CD4-positive, alpha-beta memory T cell (primary cell): ENCODE measurements around the gene TMBIM4. TPM values are rescaled to one million over a fixed set of nuclear protein-coding genes. Genes with fewer than 3 reads are reported as not detected.

Source experiments
- CTCF ChIA-PET: fragments of 350-600 bp; sonication (Branson Sonifier 250); formaldehyde crosslinking; loops from one replicate; lab custom pipeline; 2021; ENCODE audit warnings: inconsistent platforms; ENCODE audit not compliant: partially characterized antibody; lab: Charles Lee
- POLR2A ChIA-PET: fragments of 350-600 bp; sonication (Branson Sonifier 250); formaldehyde crosslinking; loops from one replicate; lab custom pipeline; 2021; ENCODE audit not compliant: partially characterized antibody; lab: Charles Lee
- DNase-seq, 5 donors: peaks; one replicate each; pipeline versions ENCODE4 v3.0.0 to v3.0.0-alpha.2; 2020 to 2022; ENCODE audit warnings: mixed read lengths in 1 of 5
- H3K27ac ChIP-seq: one replicate; pipeline ENCODE4 v1.7.0; 2013; ENCODE audit warnings: low read depth, low read length
- H3K27me3 ChIP-seq: 2 replicates; pipeline ENCODE4 v1.7.0; 2013; ENCODE audit warnings: mild to moderate bottlenecking, low read length, moderate library complexity; ENCODE audit not compliant: insufficient read depth
- H3K36me3 ChIP-seq: 2 replicates; pipeline ENCODE4 v1.7.0; 2013; ENCODE audit warnings: mild to moderate bottlenecking, low read length, moderate library complexity; ENCODE audit not compliant: insufficient read depth
- H3K4me1 ChIP-seq: 2 replicates; pipeline ENCODE4 v1.7.0; 2013; ENCODE audit warnings: mild to moderate bottlenecking, low read length, moderate library complexity; ENCODE audit not compliant: insufficient read depth
- H3K4me3 ChIP-seq, 2 donors: one replicate each; pipeline ENCODE4 v1.7.0; 2013; ENCODE audit warnings: low read length in 2 of 2, mild to moderate bottlenecking in 1 of 2
- H3K9me3 ChIP-seq, 2 donors: one replicate each; pipeline ENCODE4 v1.7.0; 2013; ENCODE audit warnings: low read length in 2 of 2, control low read depth in 1 of 2; ENCODE audit not compliant: control insufficient read depth in 1 of 2
- H3K27ac Mint-ChIP-seq, 7 donors: one replicate each; pipeline ENCODE4 v1.8.0; 2020 to 2021; ENCODE audit warnings: mixed read lengths in 7 of 7, mild to moderate bottlenecking in 6 of 7, inconsistent platforms in 3 of 7, moderate library complexity in 3 of 7
- H3K27me3 Mint-ChIP-seq, 2 donors: one replicate each; pipeline ENCODE4 v1.8.0; 2020 to 2021; ENCODE audit warnings: mixed read lengths in 2 of 2
- H3K36me3 Mint-ChIP-seq, 2 donors: one replicate each; pipeline ENCODE4 v1.8.0; 2020 to 2021; ENCODE audit warnings: mixed read lengths in 2 of 2, inconsistent platforms in 1 of 2, mild to moderate bottlenecking in 1 of 2
- H3K4me1 Mint-ChIP-seq, 4 donors: one replicate each; pipeline ENCODE4 v1.8.0; 2020 to 2021; ENCODE audit warnings: mixed read lengths in 4 of 4, mild to moderate bottlenecking in 1 of 4
- H3K4me3 Mint-ChIP-seq, 8 donors: one replicate each; pipeline ENCODE4 v1.8.0; 2020 to 2021; ENCODE audit warnings: mixed read lengths in 8 of 8, mild to moderate bottlenecking in 7 of 8, moderate library complexity in 6 of 8, inconsistent platforms in 3 of 8
- H3K9me3 Mint-ChIP-seq, 8 donors: one replicate each; pipeline ENCODE4 v1.8.0; 2020 to 2021; ENCODE audit warnings: mixed read lengths in 8 of 8, mild to moderate bottlenecking in 5 of 8, inconsistent platforms in 3 of 8, moderate library complexity in 1 of 8
- intact Hi-C: fragments of 100-400 bp; cut with micrococcal nuclease; formaldehyde crosslinking; loops from one replicate; pipeline ENCODE4 v1.15.1; 2023
- polyA plus RNA-seq, 2 donors: library from polyadenylated mRNA; unstranded; fragments of 300-500 nt; fragmentation: Illumina TruSeq; gene quantifications; one replicate each; pipeline ENCODE4 v1.2.3, GENCODE V29; 2021
- total RNA-seq, 2 experiments: library from RNA; stranded (reverse); gene quantifications; one replicate each; pipeline ENCODE4 v1.2.3, GENCODE V29; 2021

The TMBIM4 gene
- total and polyA plus RNA-seq, 4 experiments from 2014 or later, result 98.5 to 486 (median 196) TPM

- H3K27ac Mint-ChIP-seq, result no peak overlapping the region
- CTCF ChIA-PET, result no interaction called here
These were observed 50.4 kb downstream of the TMBIM4 start for GRCh38 chr12:66119229-66119869.

GRCh38 chr12:66118240-66118891, 51.4 kb downstream of the TMBIM4 start:
- H3K27me3 Mint-ChIP-seq, result peaks cover 0 to 1% of the 10 kb centered on the region in 2 donors
- H3K4me1 Mint-ChIP-seq, result peaks cover 8 to 10% (median 10%) of the 10 kb centered on the region in 4 donors
- ChIA-PET POLR2A (no interaction called here), CTCF (interaction anchor here (1.4 kb wide), 1 partner anchor 10 kb away, joined by 4 read pairs; no protein-coding TSS in a partner anchor)
- H3K4me3 Mint-ChIP-seq, result no peak overlapping the region
- Histone ChIP-seq H3K36me3 (peaks cover 6% of the 10 kb centered on the region), H3K4me3 (no peak overlapping the region), H3K27ac (no peak overlapping the region), H3K4me1 (peaks cover 9% of the 10 kb centered on the region), H3K9me3 (no peaks in the 10 kb centered on the region), H3K27me3 (no peaks in the 10 kb centered on the region)
- H3K27ac Mint-ChIP-seq, result no peak overlapping the region
- H3K9me3 Mint-ChIP-seq, result no peaks in the 10 kb centered on the region
- no peak for DNase-seq
- peaks cover 27 to 32% of the 10 kb centered on the region in 2 donors for H3K36me3 Mint-ChIP-seq
- intact Hi-C loops, result no loop called here

More at GRCh38 chr12:66119229-66119869, 50.4 kb downstream of the TMBIM4 start:
- no peaks in the 10 kb centered on the region for H3K27me3 ChIP-seq
- no peaks in the 10 kb centered on the region for H3K9me3 ChIP-seq
- H3K4me1 ChIP-seq, result peaks cover 9% of the 10 kb centered on the region
- H3K4me3 ChIP-seq, result no peak overlapping the region
- DNase-seq, result no peak
- Mint-ChIP-seq H3K9me3 (no peaks in the 10 kb centered on the region), H3K4me3 (no peak overlapping the region), H3K4me1 (peaks cover 9 to 13% (median 10%) of the 10 kb centered on the region in 4 donors), H3K27me3 (no peaks in the 10 kb centered on the region), H3K36me3 (peaks cover 36 to 42% of the 10 kb centered on the region in 2 donors)
- H3K36me3 ChIP-seq, result peaks cover 16% of the 10 kb centered on the region
- intact Hi-C loops, result no loop called here
- POLR2A ChIA-PET, result interaction anchor here (1.6 kb wide), 1 partner anchor 49 kb away, joined by 5 read pairs; no protein-coding TSS in a partner anchor
- no peak overlapping the region for H3K27ac ChIP-seq

GRCh38 chr12:66117242-66117641, 52.6 kb downstream of the TMBIM4 start:
- no peak for DNase-seq
- Histone ChIP-seq H3K4me3 (no peak overlapping the region), H3K36me3 (peaks cover 3% of the 10 kb centered on the region), H3K27ac (no peak overlapping the region), H3K27me3 (no peaks in the 10 kb centered on the region), H3K4me1 (peaks cover 9% of the 10 kb centered on the region), H3K9me3 (no peaks in the 10 kb centered on the region)
- intact Hi-C loops, result no loop called here
- no peak overlapping the region for H3K27ac Mint-ChIP-seq
- H3K9me3 Mint-ChIP-seq, result no peaks in the 10 kb centered on the region
- peaks cover 18 to 22% of the 10 kb centered on the region in 2 donors for H3K36me3 Mint-ChIP-seq
- peaks cover 8 to 10% (median 9%) of the 10 kb centered on the region in 4 donors for H3K4me1 Mint-ChIP-seq
- H3K4me3 Mint-ChIP-seq, result no peak overlapping the region
- ChIA-PET CTCF (interaction anchor here (1.4 kb wide), 1 partner anchor 9 kb away, joined by 4 read pairs; no protein-coding TSS in a partner anchor), POLR2A (no interaction called here)
- H3K27me3 Mint-ChIP-seq, result peaks cover 0 to 1% of the 10 kb centered on the region in 2 donors

- Histone ChIP-seq H3K27me3 (no peaks in the 10 kb centered on the region), H3K4me3 (no peak overlapping the region), H3K27ac (no peak overlapping the region), H3K4me1 (peaks cover 7% of the 10 kb centered on the region), H3K9me3 (no peaks in the 10 kb centered on the region), H3K36me3 (no peaks in the 10 kb centered on the region)
- Mint-ChIP-seq H3K4me1 (peaks cover 5 to 8% (median 7%) of the 10 kb centered on the region in 4 donors), H3K9me3 (no peaks in the 10 kb centered on the region), H3K36me3 (peaks cover 11 to 12% of the 10 kb centered on the region in 2 donors), H3K27ac (no peak overlapping the region), H3K4me3 (no peak overlapping the region), H3K27me3 (peaks cover 0 to 1% of the 10 kb centered on the region in 2 donors)
- POLR2A ChIA-PET, result no interaction called here
- intact Hi-C loops, result no loop called here
- no peak for DNase-seq
- CTCF ChIA-PET, result no interaction called here
These were observed 54.7 kb downstream of the TMBIM4 start for GRCh38 chr12:66115071-66115600.

- ChIA-PET POLR2A (no interaction called here), CTCF (no interaction called here)
- intact Hi-C loops, result no loop called here
These were observed 56.3 kb downstream of the TMBIM4 start for GRCh38 chr12:66113471-66113870.

GRCh38 chr12:66111605-66112004, 58.2 kb downstream of the TMBIM4 start:
- Histone ChIP-seq H3K27ac (no peak overlapping the region), H3K9me3 (no peaks in the 10 kb centered on the region), H3K27me3 (no peaks in the 10 kb centered on the region), H3K36me3 (no peaks in the 10 kb centered on the region), H3K4me3 (no peak overlapping the region), H3K4me1 (peaks cover 3% of the 10 kb centered on the region)
- Mint-ChIP-seq H3K4me3 (peak overlapping the region in 1 of 8 donors; percentile 25), H3K36me3 (no peaks in the 10 kb centered on the region), H3K27ac (no peak overlapping the region), H3K4me1 (peaks cover 2 to 6% (median 4%) of the 10 kb centered on the region in 4 donors), H3K9me3 (no peaks in the 10 kb centered on the region), H3K27me3 (peaks cover 4 to 8% of the 10 kb centered on the region in 2 donors)
- DNase-seq, result no peak
- intact Hi-C loops, result no loop called here
- POLR2A ChIA-PET, result no interaction called here
- CTCF ChIA-PET, result no interaction called here

More at GRCh38 chr12:66113471-66113870, 56.3 kb downstream of the TMBIM4 start:
- H3K27me3 Mint-ChIP-seq, result peaks cover 0 to 1% of the 10 kb centered on the region in 2 donors
- no peak overlapping the region for H3K27ac ChIP-seq
- H3K9me3 ChIP-seq, result no peaks in the 10 kb centered on the region
- DNase-seq, result no peak
- no peak overlapping the region for H3K27ac Mint-ChIP-seq
- no peak overlapping the region for H3K4me3 Mint-ChIP-seq
- H3K4me1 ChIP-seq, result no peaks in the 10 kb centered on the region
- H3K4me1 Mint-ChIP-seq, result no peaks in the 10 kb centered on the region
- H3K9me3 Mint-ChIP-seq, result no peaks in the 10 kb centered on the region
- H3K27me3 ChIP-seq, result no peaks in the 10 kb centered on the region
- no peak overlapping the region for H3K4me3 ChIP-seq
- H3K36me3 ChIP-seq, result no peaks in the 10 kb centered on the region
- peaks cover 1 to 2% of the 10 kb centered on the region in 2 donors for H3K36me3 Mint-ChIP-seq

GRCh38 chr12:66109056-66109455, 60.7 kb downstream of the TMBIM4 start:
- intact Hi-C loops, result loop anchor here (5.0 kb wide), 1 partner anchor 552 kb away; no protein-coding TSS in a partner anchor

More at GRCh38 chr12:66109056-66109455, 60.7 kb downstream of the TMBIM4 start:
- H3K36me3 Mint-ChIP-seq, result no peaks in the 10 kb centered on the region
- H3K27me3 ChIP-seq, result no peaks in the 10 kb centered on the region
- no peaks in the 10 kb centered on the region for H3K9me3 ChIP-seq
- H3K4me3 ChIP-seq, result no peak overlapping the region
- H3K4me1 Mint-ChIP-seq, result peaks cover 2 to 6% (median 4%) of the 10 kb centered on the region in 4 donors
- peaks cover 7 to 12% of the 10 kb centered on the region in 2 donors for H3K27me3 Mint-ChIP-seq
- H3K36me3 ChIP-seq, result no peaks in the 10 kb centered on the region
- H3K27ac ChIP-seq, result no peak overlapping the region
- POLR2A ChIA-PET, result no interaction called here
- no peak overlapping the region for H3K27ac Mint-ChIP-seq
- no peak overlapping the region for H3K4me3 Mint-ChIP-seq
- peaks cover 3% of the 10 kb centered on the region for H3K4me1 ChIP-seq
- CTCF ChIA-PET, result interaction anchor here (1.9 to 3.0 kb wide), 2 partner anchors 13 to 1218 kb away, joined by 7 to 24 read pairs; no protein-coding TSS in a partner anchor
- no peak for DNase-seq
- H3K9me3 Mint-ChIP-seq, result no peaks in the 10 kb centered on the region
